Measurements from ENCODE around the gene ARL9.
A peak's percentile ranks its signal among the peaks of the same experiment; 100 is the strongest.
"Not testable (repeated sequence)": the region's sequence is repeated elsewhere in the genome, so short reads cannot be mapped to it uniquely, and the experiment has no call there.

ARL9 gene

DNA sequence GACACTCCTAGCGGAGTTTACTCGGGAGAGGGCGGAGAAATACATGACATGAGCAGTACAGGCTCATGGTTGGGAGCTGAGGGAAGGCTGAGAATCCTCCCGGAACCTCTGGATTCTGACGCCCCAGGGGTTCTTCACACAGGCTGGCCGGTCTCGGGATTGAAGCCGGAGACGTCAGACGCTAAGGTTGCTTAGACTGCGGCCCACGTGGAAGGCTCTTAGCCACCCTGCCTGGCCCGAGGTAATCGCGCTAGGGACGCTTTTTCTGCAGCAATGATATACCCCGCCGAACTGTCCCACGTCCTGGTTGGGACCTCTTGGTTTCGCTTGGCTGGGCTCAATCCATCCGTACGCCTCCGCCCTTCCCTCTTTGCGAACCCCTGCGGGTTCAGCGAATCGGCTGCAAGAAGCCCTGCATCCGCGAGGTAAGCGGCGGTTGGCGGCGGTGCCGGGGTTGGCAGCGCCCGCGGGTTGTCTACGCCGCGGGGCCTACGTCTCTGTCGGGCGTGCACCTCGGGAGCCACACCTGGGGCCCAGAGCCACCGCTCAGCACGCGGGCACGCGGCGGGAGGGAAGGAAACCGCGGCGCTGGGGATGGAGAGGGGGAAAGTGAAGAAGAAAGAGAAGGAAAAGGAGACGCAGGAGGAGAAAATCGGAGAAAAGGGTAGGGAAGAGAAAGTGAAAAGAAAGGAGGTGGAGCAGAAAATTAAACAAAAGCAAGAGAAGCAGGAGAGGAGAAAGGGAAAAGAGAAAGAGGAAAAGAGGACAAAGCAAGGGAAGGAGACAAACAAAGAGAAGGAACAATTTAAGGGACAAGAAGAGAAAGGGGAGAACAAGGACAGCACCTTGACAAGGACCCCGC lies at the start of gene ARL9:
Gene ARL9, plus strand, starts transcription at position 523 of the 862 bp plus-strand sequence. Its CDS starts 72 bp downstream, at position 595.
- peak within 1 kb of the TSS; percentile 58; the same call in 1 of the 2 replicates for H3K9ac ChIP-seq (ENCODE audit: low read depth, low read length)

DNA sequence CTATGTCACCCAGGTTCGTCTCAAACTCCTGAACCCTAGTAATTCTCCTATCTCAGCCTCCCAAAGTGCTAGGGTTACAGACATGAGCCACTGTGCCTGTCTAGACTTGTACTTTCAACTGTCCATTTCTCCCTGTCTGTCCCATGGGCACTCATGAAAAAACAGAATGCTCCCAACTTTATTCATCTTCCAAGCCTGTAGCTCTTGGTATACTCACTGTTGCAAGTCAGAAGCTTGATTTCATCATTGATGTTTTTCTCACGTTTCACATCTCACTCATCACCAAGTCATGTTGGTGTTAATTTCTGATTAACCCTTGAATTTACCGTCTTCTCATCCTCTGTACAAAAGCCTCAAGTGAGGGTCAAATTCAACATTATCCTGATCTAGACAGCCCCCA lies 45.5 kb upstream of the ARL9 start:
- peaks cover 76% of the 10 kb centered on the region for H3K36me3 ChIP-seq (ENCODE audit: insufficient read depth, low read depth, low read length)
- H3K27ac ChIP-seq (ENCODE audit: low read length), result no peak overlapping the region
- H3K4me3 ChIP-seq (ENCODE audit: low read length), result no peak overlapping the region
- no peaks in the 10 kb centered on the region for H3K9me3 ChIP-seq (ENCODE audit: insufficient read depth, low read depth, low read length)
- no peaks in the 10 kb centered on the region for H3K27me3 ChIP-seq (ENCODE audit: insufficient read depth, low read length)
- H3K4me1 ChIP-seq (ENCODE audit: insufficient read depth, low read length), result no peaks in the 10 kb centered on the region
- no peak overlapping the region for H3K9ac ChIP-seq (ENCODE audit: low read depth, low read length)

More for the DNA sequence above, at the start of gene ARL9:
- H3K9me3 ChIP-seq (ENCODE audit: insufficient read depth, low read depth, low read length), result no peaks in the 10 kb centered on the region
- no peak within 1 kb of the TSS for H3K27ac ChIP-seq (ENCODE audit: low read length)
- H3K4me1 ChIP-seq (ENCODE audit: insufficient read depth, low read length), result no peaks in the 10 kb centered on the region
- peaks cover 31% of the 10 kb centered on the region for H3K36me3 ChIP-seq (ENCODE audit: insufficient read depth, low read depth, low read length)
- peak within 1 kb of the TSS; percentile 79 for H3K4me3 ChIP-seq (ENCODE audit: low read length)
- H3K27me3 ChIP-seq (ENCODE audit: insufficient read depth, low read length), result peaks cover 31% of the 10 kb centered on the region

DNA sequence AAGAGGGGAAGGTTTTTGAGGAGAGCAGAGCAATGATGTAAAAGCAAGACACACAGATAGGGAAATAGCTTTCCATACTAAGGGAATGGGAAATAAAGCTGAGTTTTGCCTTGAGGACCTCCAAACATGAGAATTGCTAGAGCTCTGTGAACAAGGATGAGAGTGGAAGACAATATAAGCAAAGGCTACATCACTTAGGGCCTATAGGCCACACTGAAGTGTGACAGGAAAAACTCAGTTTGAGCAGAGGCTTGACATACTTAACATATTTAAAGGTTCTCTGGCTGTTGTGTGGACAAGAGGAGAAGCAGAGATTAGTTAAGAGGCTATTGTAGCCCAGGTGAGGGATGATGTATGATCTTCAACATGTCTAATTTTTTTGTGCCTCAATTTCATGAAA lies 43.4 kb upstream of the ARL9 start:
- H3K9ac ChIP-seq (ENCODE audit: low read depth, low read length), result no peak overlapping the region
- peaks cover 55% of the 10 kb centered on the region for H3K36me3 ChIP-seq (ENCODE audit: insufficient read depth, low read depth, low read length)
- no peaks in the 10 kb centered on the region for H3K9me3 ChIP-seq (ENCODE audit: insufficient read depth, low read depth, low read length)
- no peaks in the 10 kb centered on the region for H3K4me1 ChIP-seq (ENCODE audit: insufficient read depth, low read length)
- no peaks in the 10 kb centered on the region for H3K27me3 ChIP-seq (ENCODE audit: insufficient read depth, low read length)
- H3K4me3 ChIP-seq (ENCODE audit: low read length), result no peak overlapping the region
- no peak overlapping the region for H3K27ac ChIP-seq (ENCODE audit: low read length)

DNA sequence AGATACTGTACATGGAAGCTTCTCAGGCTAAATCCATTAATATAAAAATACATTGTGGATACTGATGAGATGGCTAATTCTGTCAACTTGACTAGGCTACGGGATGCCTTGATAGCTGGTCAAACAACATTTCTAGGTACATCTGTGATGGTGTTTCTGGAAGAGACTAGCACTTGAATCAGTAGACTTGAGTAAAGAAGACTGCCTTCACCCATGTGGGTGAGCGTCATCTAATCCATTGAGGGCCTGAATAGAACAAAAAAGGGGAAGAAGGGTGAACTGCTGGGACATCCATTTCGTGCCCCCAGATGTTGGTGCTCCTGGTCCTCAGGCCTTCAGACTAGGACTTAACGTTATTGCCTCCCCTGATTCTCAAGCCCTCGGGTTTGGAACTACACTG lies 41.9 kb upstream of the ARL9 start:
- H3K36me3 ChIP-seq (ENCODE audit: insufficient read depth, low read depth, low read length), result peaks cover 40% of the 10 kb centered on the region

DNA sequence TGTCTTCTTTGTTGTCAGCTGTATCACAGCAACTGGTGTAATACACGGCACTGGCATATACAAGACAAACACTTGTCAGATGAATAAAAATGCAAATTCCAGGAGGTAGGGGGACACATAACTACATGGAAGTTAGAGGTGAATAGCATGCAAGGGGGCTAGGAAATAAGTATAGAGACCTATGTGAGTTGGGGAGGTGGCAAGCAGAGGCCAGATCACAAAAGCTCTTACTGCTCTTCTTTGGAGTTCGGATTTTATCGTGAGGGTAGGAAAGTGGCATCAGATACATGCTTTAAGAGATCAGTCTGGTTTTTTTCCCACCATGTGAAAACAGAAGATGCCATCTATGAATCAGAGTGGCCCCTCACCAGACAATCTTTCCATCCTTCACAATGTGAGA lies 41.0 kb upstream of the ARL9 start:
- Histone ChIP-seq H3K9ac (ENCODE audit: low read depth, low read length) (no peak overlapping the region), H3K4me3 (ENCODE audit: low read length) (no peak overlapping the region), H3K27ac (ENCODE audit: low read length) (no peak overlapping the region), H3K4me1 (ENCODE audit: insufficient read depth, low read length) (peaks cover 6% of the 10 kb centered on the region; the same call in 1 of the 2 replicates), H3K27me3 (ENCODE audit: insufficient read depth, low read length) (no peaks in the 10 kb centered on the region), H3K9me3 (ENCODE audit: insufficient read depth, low read depth, low read length) (no peaks in the 10 kb centered on the region), H3K36me3 (ENCODE audit: insufficient read depth, low read depth, low read length) (peaks cover 35% of the 10 kb centered on the region)

More for the DNA sequence above, 41.9 kb upstream of the ARL9 start:
- Histone ChIP-seq H3K27me3 (ENCODE audit: insufficient read depth, low read length) (no peaks in the 10 kb centered on the region), H3K9ac (ENCODE audit: low read depth, low read length) (no peak overlapping the region), H3K27ac (ENCODE audit: low read length) (no peak overlapping the region), H3K9me3 (ENCODE audit: insufficient read depth, low read depth, low read length) (no peaks in the 10 kb centered on the region), H3K4me3 (ENCODE audit: low read length) (no peak overlapping the region), H3K4me1 (ENCODE audit: insufficient read depth, low read length) (peaks cover 3% of the 10 kb centered on the region; the same call in 1 of the 2 replicates)

- Histone ChIP-seq H3K9me3 (ENCODE audit: insufficient read depth, low read depth, low read length) (no peaks in the 10 kb centered on the region), H3K4me1 (ENCODE audit: insufficient read depth, low read length) (peaks cover 6% of the 10 kb centered on the region; the same call in 1 of the 2 replicates), H3K27me3 (ENCODE audit: insufficient read depth, low read length) (no peaks in the 10 kb centered on the region), H3K4me3 (ENCODE audit: low read length) (peak overlapping the region; percentile 92), H3K36me3 (ENCODE audit: insufficient read depth, low read depth, low read length) (peaks cover 34% of the 10 kb centered on the region), H3K27ac (ENCODE audit: low read length) (no peak overlapping the region), H3K9ac (ENCODE audit: low read depth, low read length) (no peak overlapping the region)
Observed at GRCh38 chr4:56465599-56466295, 39.8 kb upstream of the ARL9 start.

- not testable (repeated sequence) for H3K4me1 ChIP-seq (ENCODE audit: insufficient read depth, low read length); H3K9me3 ChIP-seq (ENCODE audit: insufficient read depth, low read depth, low read length); H3K27ac ChIP-seq (ENCODE audit: low read length); H3K27me3 ChIP-seq (ENCODE audit: insufficient read depth, low read length)
- Histone ChIP-seq H3K9ac (ENCODE audit: low read depth, low read length) (peak overlapping the region; percentile 92; the same call in 1 of the 2 replicates), H3K36me3 (ENCODE audit: insufficient read depth, low read depth, low read length) (peaks cover 34% of the 10 kb centered on the region), H3K4me3 (ENCODE audit: low read length) (peak overlapping the region; percentile 92)
Observed at GRCh38 chr4:56466296-56466761, 39.3 kb upstream of the ARL9 start.

DNA sequence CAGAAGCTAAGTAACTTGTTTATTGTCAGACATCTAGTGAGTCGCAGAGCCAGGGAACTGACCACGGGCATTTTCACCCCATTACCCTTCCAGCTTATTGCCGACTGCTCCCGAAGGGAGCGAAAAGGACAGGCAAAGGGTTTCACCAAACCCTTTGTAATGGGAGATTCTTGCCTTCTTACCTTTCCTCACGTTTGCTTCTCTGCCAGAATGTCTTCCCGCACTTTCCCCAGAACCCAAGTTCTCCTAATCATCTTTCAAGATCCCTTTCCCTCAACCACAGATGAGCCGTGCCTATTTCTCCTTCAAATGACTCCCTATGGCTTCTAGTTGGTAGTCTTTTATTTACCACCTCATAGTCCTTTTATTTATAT lies 38.7 kb upstream of the ARL9 start:
- peak overlapping the region; percentile 22 for H3K27ac ChIP-seq (ENCODE audit: low read length)
- peak overlapping the region; percentile 92 for H3K9ac ChIP-seq (ENCODE audit: low read depth, low read length)
- H3K9me3 ChIP-seq (ENCODE audit: insufficient read depth, low read depth, low read length), result no peaks in the 10 kb centered on the region
- peaks cover 6% of the 10 kb centered on the region; the same call in 1 of the 2 replicates for H3K4me1 ChIP-seq (ENCODE audit: insufficient read depth, low read length)
- peaks cover 34% of the 10 kb centered on the region for H3K36me3 ChIP-seq (ENCODE audit: insufficient read depth, low read depth, low read length)
- H3K4me3 ChIP-seq (ENCODE audit: low read length), result peak overlapping the region; percentile 92
- no peaks in the 10 kb centered on the region for H3K27me3 ChIP-seq (ENCODE audit: insufficient read depth, low read length)

- Histone ChIP-seq H3K4me3 (ENCODE audit: low read length) (peak within 1 kb of the TSS; percentile 92), H3K4me1 (ENCODE audit: insufficient read depth, low read length) (peaks cover 6% of the 10 kb centered on the region; the same call in 1 of the 2 replicates), H3K9ac (ENCODE audit: low read depth, low read length) (peak within 1 kb of the TSS; percentile 92), H3K27me3 (ENCODE audit: insufficient read depth, low read length) (no peaks in the 10 kb centered on the region), H3K9me3 (ENCODE audit: insufficient read depth, low read depth, low read length) (no peaks in the 10 kb centered on the region), H3K27ac (ENCODE audit: low read length) (peak within 1 kb of the TSS; percentile 26), H3K36me3 (ENCODE audit: insufficient read depth, low read depth, low read length) (peaks cover 34% of the 10 kb centered on the region)
Observed at GRCh38 chr4:56467284-56468096, 38.1 kb upstream of the ARL9 start, which contains the start of gene SRP72. TSS of gene SRP72 (plus strand) at chr4:56467617. CDS start at chr4:56467636, 19 bp downstream.

GRCh38 chr4:56468097-56468422 lies 37.5 kb upstream of the ARL9 start:
- Histone ChIP-seq H3K4me1 (ENCODE audit: insufficient read depth, low read length) (peaks cover 6% of the 10 kb centered on the region; the same call in 1 of the 2 replicates), H3K27me3 (ENCODE audit: insufficient read depth, low read length) (no peaks in the 10 kb centered on the region), H3K36me3 (ENCODE audit: insufficient read depth, low read depth, low read length) (peaks cover 37% of the 10 kb centered on the region), H3K9ac (ENCODE audit: low read depth, low read length) (peak overlapping the region; percentile 92), H3K4me3 (ENCODE audit: low read length) (peak overlapping the region; percentile 92), H3K9me3 (ENCODE audit: insufficient read depth, low read depth, low read length) (no peaks in the 10 kb centered on the region), H3K27ac (ENCODE audit: low read length) (peak overlapping the region; percentile 26)

All from iPS-20b (cell line).